GM12864 (cell line): Measurements from ENCODE around the gene CYB561.

Source experiments
- DNase-seq: peaks from one replicate; pipeline ENCODE4 v3.0.0-alpha.2; 2011; ENCODE audit warnings: low read depth
- H3K4me3 ChIP-seq: 2 replicates; pipeline ENCODE4 v1.5.1; 2011; ENCODE audit warnings: mild to moderate bottlenecking, low read depth, low read length, control low read depth
- CTCF ChIP-seq: IDR thresholded peaks from 2 replicates; pipeline ENCODE4 v1.5.1; 2011; ENCODE audit warnings: low read depth, mild to moderate bottlenecking, moderate library complexity, low read length, control low read depth, inconsistent platforms; ENCODE audit errors: missing control alignments

Gene CYB561

DNA sequence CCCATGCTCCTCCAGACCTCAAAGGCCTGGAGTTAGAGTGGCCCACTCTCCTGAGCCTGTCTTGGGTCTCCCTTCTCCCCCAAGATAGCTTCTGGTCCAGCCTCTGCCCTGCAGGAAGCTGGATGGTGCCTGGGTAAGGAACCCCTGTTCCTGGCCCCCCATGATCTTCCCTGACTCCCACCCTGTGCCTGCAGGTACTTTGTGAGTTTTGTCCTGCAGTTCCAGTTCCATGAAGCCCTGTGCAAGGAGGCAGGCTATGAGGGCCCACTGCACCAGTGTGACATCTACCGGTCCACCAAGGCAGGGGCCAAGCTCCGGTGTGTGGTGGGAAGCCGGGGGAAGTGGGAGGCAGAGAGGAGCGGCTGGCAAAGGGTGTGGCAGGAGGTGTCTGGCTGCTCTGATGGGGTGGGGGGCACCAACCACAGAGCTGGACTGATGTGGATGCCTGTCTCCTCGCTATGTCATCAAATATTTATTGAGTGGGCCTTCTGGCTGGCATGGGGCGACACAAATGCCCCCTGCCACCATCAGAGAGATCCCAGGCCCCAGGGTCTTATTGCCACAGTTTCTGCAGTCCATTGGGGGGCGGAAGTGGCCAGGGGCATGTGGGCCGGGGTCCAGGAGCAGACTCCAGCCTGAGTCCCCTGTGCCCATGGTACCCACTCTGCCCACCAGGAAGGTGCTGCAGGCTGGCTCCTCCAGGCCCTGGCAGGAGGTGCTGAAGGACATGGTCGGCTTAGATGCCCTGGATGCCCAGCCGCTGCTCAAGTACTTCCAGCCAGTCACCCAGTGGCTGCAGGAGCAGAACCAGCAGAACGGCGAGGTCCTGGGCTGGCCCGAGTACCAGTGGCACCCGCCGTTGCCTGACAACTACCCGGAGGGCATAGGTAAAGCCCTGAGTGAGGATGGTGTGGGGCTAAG lies 37.8 kb upstream of the CYB561 start:
- no peak for TF ChIP-seq CTCF
- no peak overlapping the region for H3K4me3 ChIP-seq
- DNase-seq, result no peak

DNA sequence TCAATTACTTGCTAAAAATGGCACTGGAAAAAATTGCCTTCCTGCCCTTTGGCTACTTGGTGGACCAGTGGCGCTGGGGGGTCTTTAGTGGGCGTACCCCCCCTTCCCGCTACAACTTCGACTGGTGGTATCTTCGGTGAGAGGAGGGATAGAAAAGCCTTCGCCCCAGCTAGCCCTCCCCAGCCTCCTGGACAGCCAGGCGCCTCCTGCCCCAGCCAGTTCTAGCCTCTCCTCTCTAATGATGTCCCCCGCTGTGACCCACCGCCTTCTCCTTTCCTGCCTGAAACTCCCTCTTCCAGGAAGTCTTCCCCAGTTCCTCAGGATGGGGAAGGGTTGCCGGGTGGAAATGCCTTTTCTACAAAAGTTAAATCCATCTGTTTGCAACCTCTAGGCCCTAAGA lies 36.9 kb upstream of the CYB561 start:
- TF ChIP-seq CTCF, result no peak

GRCh38 chr17:63482509-63482908 lies 36.4 kb upstream of the CYB561 start:
- TF ChIP-seq CTCF, result no peak
- H3K4me3 ChIP-seq, result no peak overlapping the region
- DNase-seq, result no peak

More for the DNA sequence above, 36.9 kb upstream of the CYB561 start:
- no peak for DNase-seq
- H3K4me3 ChIP-seq, result no peak overlapping the region

GRCh38 chr17:63481488-63481870 lies 35.4 kb upstream of the CYB561 start:
- no peak for DNase-seq
- no peak overlapping the region for H3K4me3 ChIP-seq
- TF ChIP-seq CTCF, result no peak

DNA sequence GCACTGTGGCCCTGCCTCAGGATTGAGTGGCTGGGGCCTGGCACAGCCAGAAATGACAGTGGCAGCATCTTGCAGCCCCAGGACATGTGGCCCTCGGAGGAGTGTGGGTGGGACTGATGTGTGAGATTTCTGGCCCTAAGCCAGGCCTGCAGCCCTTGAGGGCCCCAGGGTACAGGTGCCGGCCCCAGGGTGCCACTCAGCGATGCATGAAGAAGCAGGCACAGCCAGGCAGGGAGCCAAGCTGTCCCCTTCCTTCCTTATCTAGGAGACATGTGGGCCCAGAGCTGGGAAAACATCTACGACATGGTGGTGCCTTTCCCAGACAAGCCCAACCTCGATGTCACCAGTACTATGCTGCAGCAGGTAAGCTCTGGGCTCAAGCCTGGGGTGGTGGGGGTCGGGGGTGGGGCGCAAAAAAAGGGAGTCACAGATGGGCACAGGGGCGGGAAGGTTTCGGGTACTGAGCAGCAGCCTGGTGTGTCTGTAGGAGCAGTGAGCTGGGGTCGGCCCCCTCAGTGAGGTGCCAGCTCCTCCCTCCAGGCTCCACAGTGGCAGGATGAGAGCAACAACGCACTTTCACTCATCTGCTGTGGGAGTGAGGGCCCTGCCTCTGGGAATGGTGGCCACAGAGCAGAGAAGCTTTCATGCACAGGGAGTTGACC lies 34.9 kb upstream of the CYB561 start:
- TF ChIP-seq CTCF, result no peak
- no peak for DNase-seq
- H3K4me3 ChIP-seq, result no peak overlapping the region

DNA sequence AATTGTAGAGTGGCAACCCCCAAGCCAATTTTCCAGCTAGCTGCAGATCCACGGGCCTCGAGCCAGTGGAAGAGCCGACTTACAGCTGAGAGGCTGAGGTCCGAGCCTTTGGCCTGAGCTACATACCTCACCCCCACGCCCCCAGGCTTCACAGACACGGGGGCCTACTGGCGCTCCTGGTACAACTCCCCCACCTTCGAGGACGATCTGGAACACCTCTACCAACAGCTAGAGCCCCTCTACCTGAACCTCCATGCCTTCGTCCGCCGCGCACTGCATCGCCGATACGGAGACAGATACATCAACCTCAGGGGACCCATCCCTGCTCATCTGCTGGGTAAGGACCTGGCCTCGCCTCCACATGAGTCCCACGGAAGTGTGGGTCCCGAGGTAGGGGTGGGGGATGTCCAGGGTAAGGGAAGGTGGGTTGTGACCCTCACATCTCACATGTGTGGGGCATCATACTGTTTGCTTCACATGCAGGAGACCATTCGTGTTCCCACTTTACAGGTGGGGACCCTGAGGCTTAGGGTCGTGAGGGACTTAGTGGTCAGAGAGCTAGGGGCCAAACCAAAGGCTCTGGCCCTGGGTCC lies 34.2 kb upstream of the CYB561 start:
- no peak for TF ChIP-seq CTCF
- no peak for DNase-seq
- no peak overlapping the region for H3K4me3 ChIP-seq
